HAP-1 (cell line): ENCODE measurements around the gene ADCY10.
"Not testable (repeated sequence)": the region's sequence is repeated elsewhere in the genome, so short reads cannot be mapped to it uniquely, and the experiment has no call there.

ENCODE experiments used
- DNase-seq, 2 experiments: peaks; one replicate each; pipeline ENCODE4 v3.0.0-alpha.2; 2016 to 2020; ENCODE audit warnings: low spot score in 2 of 2
- H3K27me3 ChIP-seq: fragments of 250-450 bp; sonication (Bioruptor Pico); 2 replicates; pipeline ENCODE4 v1.5.1; 2020; ENCODE audit warnings: low read depth, mild to moderate bottlenecking, moderate library complexity
- H3K36me3 ChIP-seq: fragments of 250-450 bp; sonication (Bioruptor Pico); replicated peaks from 2 replicates; pipeline ENCODE4 v1.5.1; 2020; ENCODE audit warnings: mild to moderate bottlenecking
- H3K4me1 ChIP-seq: fragments of 250-450 bp; sonication (Bioruptor Pico); 2 replicates; pipeline ENCODE4 v1.5.1; 2020; ENCODE audit warnings: mild to moderate bottlenecking
- H3K4me3 ChIP-seq: fragments of 250-450 bp; sonication (Bioruptor Pico); 2 replicates; pipeline ENCODE4 v1.5.1; 2020; ENCODE audit warnings: mild to moderate bottlenecking, moderate library complexity
- H3K9me3 ChIP-seq: fragments of 250-450 bp; sonication (Bioruptor Pico); 2 replicates; pipeline ENCODE4 v1.5.1; 2020; ENCODE audit warnings: mild to moderate bottlenecking, moderate library complexity
- in situ Hi-C: fragments of 300-500 bp; cut with MboI; formaldehyde crosslinking; loops from 3 replicates; pipeline ENCODE4 v1.14.3; 2020; ENCODE audit warnings: low sequenced_read_pairs, inconsistent platforms, mixed read lengths

The ADCY10 gene

DNA sequence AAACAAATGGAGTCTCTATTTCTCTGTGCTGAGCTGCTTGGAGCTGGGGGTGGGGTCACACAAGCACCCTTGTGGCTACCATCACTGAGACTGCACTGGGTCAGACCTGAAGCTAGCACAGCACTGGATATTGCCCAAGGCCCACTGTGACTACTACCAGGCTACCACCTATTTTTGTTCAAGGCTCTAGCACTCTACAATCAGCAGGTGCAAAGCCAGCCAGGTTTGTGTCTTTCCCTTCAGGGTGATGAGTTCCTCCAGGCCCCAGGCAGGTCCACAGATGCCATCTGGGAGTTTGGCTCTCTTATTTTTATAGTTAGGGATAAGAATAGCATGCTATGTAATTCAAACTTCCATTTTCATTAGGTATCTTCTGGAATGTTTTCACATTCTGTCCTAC, 23.5 kb downstream of the ADCY10 start:
- no peak for DNase-seq
- Histone ChIP-seq H3K27me3 (no peaks in the 10 kb centered on the region), H3K36me3 (no peaks in the 10 kb centered on the region), H3K4me1 (no peaks in the 10 kb centered on the region), H3K4me3 (no peak overlapping the region), H3K9me3 (no peaks in the 10 kb centered on the region)
- in situ Hi-C loops = no loop called here

DNA sequence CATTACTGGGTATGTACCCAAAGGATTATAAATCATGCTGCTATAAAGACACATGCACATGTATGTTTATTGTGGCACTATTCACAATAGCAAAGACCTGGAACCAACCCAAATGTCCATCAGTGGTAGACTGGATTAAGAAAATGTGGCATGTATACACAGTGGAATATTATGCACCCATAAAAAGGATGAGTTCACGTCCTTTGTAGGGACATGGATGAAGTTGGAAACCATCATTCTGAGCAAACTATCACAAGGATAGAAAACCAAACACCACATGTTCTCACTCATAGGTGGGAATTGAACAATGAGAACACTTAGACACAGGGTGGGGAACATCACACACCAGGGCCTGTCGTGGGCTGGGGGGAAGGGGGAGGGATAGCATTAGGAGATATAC, 26.7 kb downstream of the ADCY10 start:
- in situ Hi-C loops, H3K9me3 ChIP-seq, H3K36me3 ChIP-seq, H3K4me1 ChIP-seq, H3K4me3 ChIP-seq, DNase-seq, H3K27me3 ChIP-seq: not testable (repeated sequence)

DNA sequence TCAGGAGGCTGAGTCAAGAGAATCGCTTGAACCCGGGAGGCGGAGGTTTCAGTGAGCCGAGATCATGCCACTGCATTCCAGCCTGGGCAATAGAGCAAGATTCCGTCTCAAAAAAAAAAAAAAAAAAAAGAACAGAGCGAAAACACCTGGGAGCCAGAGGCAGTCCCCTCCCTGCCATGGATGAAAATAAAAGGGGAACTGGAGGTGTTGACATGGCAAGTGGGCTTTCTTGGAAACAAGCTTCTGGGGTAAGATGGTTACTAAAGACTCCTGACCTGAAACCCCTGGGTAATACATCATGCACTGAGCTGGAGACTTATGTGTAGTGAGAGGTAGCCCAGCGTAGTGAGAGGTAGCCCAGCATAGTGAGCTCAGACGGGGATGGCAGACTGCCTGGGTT, 31.6 kb downstream of the ADCY10 start:
- Histone ChIP-seq H3K4me1 (no peaks in the 10 kb centered on the region), H3K27me3 (no peaks in the 10 kb centered on the region), H3K9me3 (no peaks in the 10 kb centered on the region), H3K4me3 (no peak overlapping the region), H3K36me3 (no peaks in the 10 kb centered on the region)
- in situ Hi-C loops = no loop called here
- no peak for DNase-seq

GRCh38 chr1:167881786-167882185, 32.1 kb downstream of the ADCY10 start:
- H3K4me3 ChIP-seq = no peak overlapping the region

DNA sequence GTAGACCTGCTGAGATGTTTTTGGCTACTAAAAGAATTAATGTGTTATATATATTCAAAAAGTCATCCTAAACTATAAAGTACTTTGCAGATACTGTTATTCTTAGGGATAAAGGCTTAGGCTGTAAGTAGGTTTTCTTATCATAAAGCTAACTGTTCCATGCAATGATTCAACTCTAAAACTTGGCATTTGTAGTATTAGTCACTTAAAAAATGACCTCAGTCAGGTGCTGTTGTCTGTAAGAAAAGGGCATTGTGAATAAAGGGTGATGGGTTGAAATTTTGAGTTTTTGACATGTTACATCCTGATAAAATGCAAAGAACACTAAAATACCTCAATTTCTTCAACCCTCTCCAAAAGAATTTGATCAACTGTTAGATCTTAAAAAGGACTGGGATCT, 32.9 kb downstream of the ADCY10 start:
- in situ Hi-C loops = no loop called here
- H3K9me3 ChIP-seq = no peaks in the 10 kb centered on the region
- no peaks in the 10 kb centered on the region for H3K4me1 ChIP-seq
- no peak overlapping the region for H3K4me3 ChIP-seq
- H3K36me3 ChIP-seq = no peaks in the 10 kb centered on the region
- no peaks in the 10 kb centered on the region for H3K27me3 ChIP-seq
- no peak for DNase-seq

More at GRCh38 chr1:167881786-167882185, 32.1 kb downstream of the ADCY10 start:
- DNase-seq = no peak
- in situ Hi-C loops = no loop called here
- no peaks in the 10 kb centered on the region for H3K9me3 ChIP-seq
- no peaks in the 10 kb centered on the region for H3K36me3 ChIP-seq
- H3K4me1 ChIP-seq = no peaks in the 10 kb centered on the region
- no peaks in the 10 kb centered on the region for H3K27me3 ChIP-seq

GRCh38 chr1:167880580-167881021, 33.3 kb downstream of the ADCY10 start:
- Histone ChIP-seq H3K36me3 (no peaks in the 10 kb centered on the region), H3K4me1 (peaks cover 3% of the 10 kb centered on the region), H3K9me3 (no peaks in the 10 kb centered on the region), H3K27me3 (no peaks in the 10 kb centered on the region), H3K4me3 (no peak overlapping the region)
- in situ Hi-C loops = no loop called here
- DNase-seq = no peak

- in situ Hi-C loops = no loop called here
- H3K4me3 ChIP-seq = no peak overlapping the region
Measured at GRCh38 chr1:167879508-167879907, 34.4 kb downstream of the ADCY10 start.

GRCh38 chr1:167878372-167879160, 35.4 kb downstream of the ADCY10 start:
- Histone ChIP-seq H3K9me3 (no peaks in the 10 kb centered on the region), H3K27me3 (no peaks in the 10 kb centered on the region), H3K36me3 (no peaks in the 10 kb centered on the region), H3K4me1 (peaks cover 14% of the 10 kb centered on the region), H3K4me3 (no peak overlapping the region)
- in situ Hi-C loops = no loop called here
- DNase-seq = no peak

More at GRCh38 chr1:167879508-167879907, 34.4 kb downstream of the ADCY10 start:
- Histone ChIP-seq H3K9me3 (no peaks in the 10 kb centered on the region), H3K27me3 (no peaks in the 10 kb centered on the region), H3K36me3 (no peaks in the 10 kb centered on the region), H3K4me1 (peaks cover 14% of the 10 kb centered on the region)
- no peak for DNase-seq

- Histone ChIP-seq H3K4me3 (no peak overlapping the region), H3K36me3 (no peaks in the 10 kb centered on the region), H3K9me3 (no peaks in the 10 kb centered on the region), H3K4me1 (peaks cover 15% of the 10 kb centered on the region), H3K27me3 (no peaks in the 10 kb centered on the region)
- in situ Hi-C loops = no loop called here
- no peak for DNase-seq
Measured at GRCh38 chr1:167876597-167877175, 37.2 kb downstream of the ADCY10 start.

GRCh38 chr1:167871331-167871730, 42.6 kb downstream of the ADCY10 start:
- DNase-seq = no peak
- in situ Hi-C loops = no loop called here
- no peaks in the 10 kb centered on the region for H3K9me3 ChIP-seq
- H3K27me3 ChIP-seq = no peaks in the 10 kb centered on the region
- no peak overlapping the region for H3K4me3 ChIP-seq
- no peaks in the 10 kb centered on the region for H3K36me3 ChIP-seq
- H3K4me1 ChIP-seq = peaks cover 25% of the 10 kb centered on the region

DNA sequence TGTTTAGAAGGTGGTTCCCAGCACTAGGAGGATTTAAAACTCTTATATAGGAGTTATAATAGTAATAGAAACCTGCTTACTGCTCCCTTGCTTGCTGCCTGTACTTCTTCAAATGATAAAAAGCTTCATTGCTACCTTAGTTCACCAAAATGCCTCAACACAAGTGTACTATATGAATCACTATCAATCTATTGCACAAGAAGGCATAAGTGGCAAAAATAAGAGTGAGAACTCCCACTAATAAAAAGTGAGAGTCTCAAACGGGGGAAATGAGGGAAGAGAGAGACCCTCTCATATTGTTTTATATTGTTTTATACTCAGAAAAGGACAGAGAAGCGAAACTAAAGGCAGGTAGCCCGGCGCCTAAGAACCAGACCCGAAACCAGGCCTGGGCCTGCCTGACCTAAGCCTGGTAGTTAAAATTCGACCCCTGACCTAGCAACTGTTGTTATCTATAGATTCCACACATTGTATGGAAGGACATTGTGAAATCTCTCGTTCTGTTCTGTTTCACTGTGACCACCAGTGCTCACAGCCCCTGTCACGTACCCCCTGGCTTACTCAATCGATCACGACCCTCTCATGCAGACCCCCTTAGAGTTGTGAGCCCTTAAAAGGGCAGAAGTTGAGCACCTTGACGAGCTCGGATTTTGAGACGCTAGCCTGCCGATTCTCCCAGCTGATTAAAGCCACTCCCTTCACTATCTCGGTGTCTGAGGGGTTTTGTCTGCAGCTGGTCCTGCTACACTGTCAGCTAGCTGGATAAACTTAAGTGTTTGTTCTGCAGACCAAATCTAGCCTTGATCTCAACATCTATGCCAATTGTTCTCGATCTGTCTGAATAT, 44.6 kb downstream of the ADCY10 start:
- peaks cover 11% of the 10 kb centered on the region for H3K4me1 ChIP-seq
- in situ Hi-C loops, H3K27me3 ChIP-seq, H3K4me3 ChIP-seq, H3K9me3 ChIP-seq, DNase-seq, H3K36me3 ChIP-seq: not testable (repeated sequence)

- H3K4me1 ChIP-seq = peaks cover 12% of the 10 kb centered on the region
- H3K36me3 ChIP-seq, H3K9me3 ChIP-seq, DNase-seq, H3K27me3 ChIP-seq, H3K4me3 ChIP-seq, in situ Hi-C loops: not testable (repeated sequence)
Measured at GRCh38 chr1:167866739-167867414, 47.1 kb downstream of the ADCY10 start.

GRCh38 chr1:167866326-167866725, 47.6 kb downstream of the ADCY10 start:
- in situ Hi-C loops, DNase-seq, H3K36me3 ChIP-seq, H3K27me3 ChIP-seq, H3K9me3 ChIP-seq, H3K4me3 ChIP-seq: not testable (repeated sequence)
- peaks cover 12% of the 10 kb centered on the region for H3K4me1 ChIP-seq
